NCI-H146 treated with DMSO at 0.1 percent for 48 hours (cell line): ENCODE results near the gene KRT73.
"Not testable (repeated sequence)": the region's sequence is repeated elsewhere in the genome, so short reads cannot be mapped to it uniquely, and the experiment has no call there.

Experiments
- DNase-seq: peaks from one replicate; lab custom pipeline; 2025; ENCODE audit not compliant: unreplicated experiment; lab: John Stamatoyannopoulos, UW

KRT73 gene

GRCh38 chr12:52602552-52602951 lies 15.8 kb downstream of the KRT73 start:
- DNase-seq = no peak

DNA sequence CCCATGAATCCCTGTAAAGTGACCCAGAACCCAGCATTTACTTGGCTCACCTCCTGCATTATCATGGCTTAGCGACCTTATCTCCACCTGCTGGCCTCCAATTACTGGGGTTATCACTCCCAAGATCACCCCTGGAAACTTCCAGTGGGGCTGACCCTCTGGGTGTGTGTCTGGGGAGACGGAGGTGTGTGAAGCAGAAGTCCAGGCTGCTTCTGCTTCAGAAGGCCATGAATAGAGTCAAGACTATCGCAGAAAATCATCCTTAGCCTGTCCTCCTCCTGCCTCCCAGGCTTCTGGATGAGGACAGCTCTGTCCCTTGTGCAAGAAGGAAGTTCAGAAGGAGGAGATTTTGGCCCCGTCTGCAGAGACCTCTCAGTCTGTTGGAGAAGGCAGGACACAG lies 16.7 kb downstream of the KRT73 start:
- no peak for DNase-seq

- no peak for DNase-seq
These were observed 17.3 kb downstream of the KRT73 start, which contains the start of gene KRT72 for GRCh38 chr12:52600941-52601481. Gene KRT72, minus strand, starts transcription at chr12:52601463. Its CDS starts 11 bp downstream, at chr12:52601452.

GRCh38 chr12:52600475-52600874 lies 17.9 kb downstream of the KRT73 start:
- DNase-seq = no peak

GRCh38 chr12:52600071-52600470 lies 18.3 kb downstream of the KRT73 start:
- no peak for DNase-seq

DNA sequence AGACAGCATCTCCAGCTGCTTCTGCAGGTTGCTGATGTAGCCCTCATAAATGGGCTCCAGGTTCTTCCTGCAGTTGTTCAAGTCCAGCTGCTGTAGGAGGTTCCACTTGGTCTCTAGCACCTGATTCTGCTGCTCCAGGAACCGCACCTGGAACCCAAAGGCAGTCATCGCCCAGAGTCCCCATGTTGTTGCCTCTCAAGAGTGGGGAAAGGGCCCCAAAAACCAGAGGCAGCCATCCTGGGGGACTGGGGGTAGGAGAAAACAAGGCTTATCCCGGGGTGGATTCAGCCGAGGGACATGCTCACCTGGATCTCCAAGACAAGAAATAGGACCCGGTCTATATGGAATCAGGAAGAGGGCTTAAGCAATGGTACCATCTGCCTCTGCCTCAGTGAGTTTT lies 19.4 kb downstream of the KRT73 start:
- no peak for DNase-seq

- DNase-seq = not testable (repeated sequence)
These were observed 24.1 kb downstream of the KRT73 start for GRCh38 chr12:52594237-52594636.

DNA sequence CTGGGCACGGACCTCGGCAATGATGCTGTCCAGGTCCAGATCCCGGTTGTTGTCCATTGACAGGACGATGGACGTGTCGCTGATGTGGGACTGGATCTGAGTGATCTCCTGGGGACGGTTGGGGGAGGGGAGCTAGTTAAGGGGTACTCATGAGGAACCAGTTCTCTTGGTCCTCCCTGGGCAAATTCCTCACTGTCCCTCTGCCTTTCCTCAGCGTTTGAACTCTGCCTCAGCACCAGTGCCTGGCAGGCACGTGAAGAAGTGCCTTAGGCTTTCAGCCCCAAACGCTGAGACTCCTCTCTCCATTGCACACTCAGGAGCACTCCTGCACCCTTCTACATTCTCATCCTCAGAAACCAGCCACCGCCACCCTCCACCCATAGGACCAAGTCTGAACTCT lies 26.8 kb downstream of the KRT73 start:
- DNase-seq = no peak

GRCh38 chr12:52590021-52590420 lies 28.3 kb downstream of the KRT73 start:
- DNase-seq = no peak

- DNase-seq = no peak
These were observed 30.8 kb downstream of the KRT73 start for GRCh38 chr12:52587563-52587962.

DNA sequence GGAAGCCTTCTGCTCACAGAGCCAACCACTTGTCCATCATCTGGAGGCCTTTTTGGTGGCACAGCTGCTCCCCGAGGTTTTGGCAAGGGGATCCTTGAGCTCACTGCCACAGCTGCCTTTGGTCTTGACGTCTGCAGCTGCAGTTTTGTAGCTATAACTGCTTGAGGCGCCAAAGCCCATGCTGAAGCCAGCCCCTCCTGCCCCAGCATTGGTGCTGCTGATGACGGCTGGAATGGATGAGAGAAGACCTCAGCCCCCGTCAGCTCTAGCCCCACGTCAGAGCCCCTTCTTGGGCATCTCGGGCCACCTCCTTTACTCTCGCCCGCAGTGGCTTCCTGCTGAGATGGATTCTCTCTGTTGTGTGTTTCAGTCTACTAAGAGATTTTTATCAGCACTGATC lies 32.4 kb downstream of the KRT73 start:
- no peak for DNase-seq

DNA sequence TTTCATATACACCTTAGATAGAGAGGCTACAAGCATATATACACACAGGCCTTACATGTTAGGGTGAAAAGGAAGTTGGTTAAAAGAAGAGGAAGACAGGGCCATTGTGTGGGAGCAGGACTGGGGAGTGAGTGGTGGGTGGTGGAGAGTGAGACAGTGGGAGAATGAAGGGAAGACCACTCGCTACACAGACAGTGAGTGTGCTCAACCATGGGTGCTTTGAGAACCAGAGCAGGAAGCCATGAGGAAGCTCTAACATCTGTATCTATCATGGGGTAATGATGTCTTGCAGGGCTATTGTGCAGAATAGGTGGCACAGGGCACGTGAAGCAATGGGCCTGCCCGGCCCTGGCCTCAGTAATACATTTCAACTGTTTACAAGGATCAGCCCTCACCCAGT lies 33.3 kb downstream of the KRT73 start:
- no peak for DNase-seq

- DNase-seq = no peak
These were observed 34.1 kb downstream of the KRT73 start for GRCh38 chr12:52584156-52584682.

- peak; percentile 9 for DNase-seq
These were observed 35.3 kb downstream of the KRT73 start for GRCh38 chr12:52582971-52583456.

DNA sequence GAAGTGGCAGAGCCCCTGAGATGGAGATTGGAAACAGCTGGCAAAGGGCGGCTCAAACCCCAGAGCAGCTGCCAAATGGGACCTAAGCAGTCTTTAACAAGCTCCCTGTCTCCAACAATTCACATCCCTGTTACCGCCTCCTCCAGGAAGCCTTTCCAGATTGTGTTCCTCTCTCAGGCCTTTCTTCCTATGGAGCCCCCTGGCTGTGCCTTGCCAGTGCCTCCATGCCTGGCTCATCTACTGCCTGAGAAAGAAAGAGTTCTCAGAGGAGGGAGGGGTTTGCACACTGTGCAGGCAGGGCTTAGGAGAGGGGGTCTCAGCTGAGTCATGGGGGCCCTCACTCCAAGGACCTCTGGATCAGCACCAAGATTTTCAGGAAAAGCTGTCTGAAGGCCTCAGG lies 35.9 kb downstream of the KRT73 start:
- no peak for DNase-seq

- no peak for DNase-seq
These were observed 36.9 kb downstream of the KRT73 start for GRCh38 chr12:52581481-52581880.

DNA sequence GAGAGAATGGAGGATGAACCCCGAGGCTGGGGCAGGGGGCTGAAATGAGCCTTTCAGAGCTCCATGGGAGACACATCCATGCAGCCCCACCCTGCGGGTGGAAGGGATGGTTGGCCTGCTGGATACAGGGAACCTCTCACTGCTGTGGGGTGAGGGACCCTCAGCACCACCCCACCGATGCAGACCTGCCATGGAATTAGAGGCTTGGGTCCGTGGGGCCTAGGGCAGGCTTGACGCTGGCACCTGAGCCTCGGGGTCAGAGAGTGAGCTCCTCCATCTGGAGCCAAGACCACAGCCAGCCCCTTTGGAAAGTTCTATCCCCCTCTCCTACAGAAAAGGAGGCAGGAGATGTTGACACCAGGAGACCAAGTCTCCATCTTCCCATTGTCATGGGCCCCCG lies 37.3 kb downstream of the KRT73 start:
- no peak for DNase-seq

DNA sequence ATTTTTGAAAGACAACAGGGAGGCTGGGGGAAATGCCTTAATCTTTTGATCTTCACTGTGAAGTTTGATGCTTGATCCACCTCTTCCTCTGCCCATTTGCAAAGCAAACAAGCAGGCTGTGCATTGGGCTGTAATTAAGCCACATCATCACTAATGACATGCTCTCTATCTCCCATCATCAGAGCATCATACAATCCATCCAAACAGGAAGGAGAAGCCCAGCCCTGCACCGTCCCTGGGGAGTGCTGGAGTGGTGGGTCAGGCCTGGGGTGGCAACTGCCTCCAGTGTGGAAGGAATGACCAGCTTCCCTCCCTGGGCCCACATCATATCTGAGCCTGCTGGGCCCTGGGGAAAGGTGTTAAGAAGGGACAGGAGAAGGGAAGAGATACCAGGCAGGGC lies 37.9 kb downstream of the KRT73 start:
- DNase-seq = no peak

DNA sequence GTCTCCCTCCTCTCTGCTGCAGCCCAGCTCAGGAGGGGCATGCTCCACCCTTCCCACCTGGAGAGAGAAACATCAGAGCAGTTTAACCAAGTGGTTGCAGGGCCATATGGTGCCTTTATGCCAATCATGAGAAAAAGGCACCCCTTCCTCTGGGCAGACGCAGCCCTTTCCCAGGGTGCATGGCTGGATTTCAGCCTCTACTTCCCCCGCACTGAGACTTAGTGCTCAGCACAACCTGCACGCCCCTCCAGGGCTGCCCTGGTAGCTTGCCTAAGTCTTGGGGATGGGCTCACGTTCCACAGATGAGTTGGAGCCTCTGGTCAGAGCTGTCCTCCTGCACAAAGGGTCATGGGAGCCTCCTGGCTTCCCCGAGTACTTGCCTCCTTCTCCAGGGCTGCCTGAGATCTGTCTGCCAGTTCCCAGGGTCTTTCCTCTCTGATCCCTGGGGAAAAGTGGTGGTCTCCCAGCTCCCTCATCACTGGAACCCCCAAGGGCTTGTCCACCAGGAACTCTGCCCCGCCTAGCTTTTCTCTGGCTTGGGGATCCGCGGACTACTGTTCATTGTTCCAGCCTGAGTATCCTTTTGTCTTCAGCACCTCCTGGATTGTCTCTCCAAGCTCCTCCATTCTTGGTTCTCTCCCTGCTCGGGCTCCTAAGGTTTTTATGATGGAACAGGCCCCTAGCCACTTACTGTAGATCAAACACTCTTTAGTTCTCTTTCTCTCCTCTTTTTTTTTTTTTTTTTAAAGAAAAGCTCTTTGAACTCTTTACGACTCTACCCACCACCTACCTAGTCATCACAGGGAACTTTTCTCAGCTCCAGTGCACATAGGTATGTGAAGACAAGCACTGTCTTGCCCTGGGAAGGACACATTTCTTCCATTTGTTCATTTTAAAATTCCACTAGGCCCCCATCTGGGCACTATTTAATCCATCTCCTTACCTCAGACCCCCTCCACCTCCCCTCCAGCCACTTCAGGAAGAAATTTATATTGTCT lies 38.6 kb downstream of the KRT73 start:
- no peak for DNase-seq

- DNase-seq = no peak
These were observed 39.9 kb downstream of the KRT73 start for GRCh38 chr12:52578469-52578868.

DNA sequence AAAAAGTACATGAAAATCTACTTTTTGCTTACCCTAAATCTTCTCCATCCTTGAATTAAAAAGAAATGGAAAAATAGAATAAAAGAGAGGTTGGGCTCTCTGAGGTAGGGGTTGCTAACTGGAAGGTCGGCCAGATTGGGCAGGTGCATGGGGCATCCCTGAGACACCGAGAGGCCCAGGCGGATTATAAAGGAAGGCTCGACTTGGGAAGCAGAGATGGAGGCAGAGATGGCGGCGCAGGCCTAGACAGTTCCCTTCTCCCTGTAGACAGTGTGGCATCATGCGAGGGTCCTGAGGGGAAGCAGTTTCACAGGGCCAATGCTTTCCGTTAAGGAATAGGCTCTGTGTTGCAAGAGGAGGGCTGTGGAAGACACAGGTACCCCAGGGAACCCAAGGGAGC lies 41.0 kb downstream of the KRT73 start:
- DNase-seq = no peak

DNA sequence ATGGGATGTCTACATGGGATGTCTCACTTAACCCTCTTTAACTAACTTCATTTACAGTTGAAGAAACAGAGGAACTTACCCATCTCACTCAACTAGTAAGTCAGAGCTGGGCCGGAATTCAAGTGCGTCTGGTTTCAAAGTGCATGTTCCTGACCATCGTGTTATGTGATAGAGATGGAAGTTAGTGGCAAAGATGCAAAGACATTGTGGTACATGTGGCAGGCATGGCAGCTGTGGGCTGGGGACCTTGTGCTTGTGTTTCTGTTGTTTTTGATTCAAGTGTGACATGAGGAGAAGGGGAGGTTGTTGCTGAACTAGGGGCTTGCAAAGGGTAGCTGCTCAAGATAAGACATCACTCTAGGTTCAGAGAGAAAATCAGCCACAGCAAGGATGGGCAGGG lies 42.4 kb downstream of the KRT73 start:
- DNase-seq = no peak
